Neuronal stem cell (in vitro differentiated cells): Measurements from ENCODE around the gene FER. TPM values are rescaled to one million over a fixed set of nuclear protein-coding genes. Genes with fewer than 3 reads are reported as not detected.

Experiments
- small RNA-seq: library from polyadenylated mRNA; stranded (forward); fragments of <200 nt; extraction: miRNeasy Mini kit (QIAGEN cat#:217004); gene quantifications from one replicate; pipeline ENCODE3, GENCODE V24; 2013; ENCODE audit not compliant: insufficient read depth

FER gene

Small RNA genes within 50 kb of the gene (small RNA-seq; reads per million reads assigned to genes)
- gene AC109481.1 (1.6 reads per million), gene RF00019 (not detected), gene RNU6-47P (not detected)
